Femur (tissue), 1 donor: ENCODE measurements around the gene BLNK.

Experiments used
- DNase-seq: peaks from one replicate; pipeline ENCODE4 v3.0.0-alpha.2; 2017

The BLNK gene

DNA sequence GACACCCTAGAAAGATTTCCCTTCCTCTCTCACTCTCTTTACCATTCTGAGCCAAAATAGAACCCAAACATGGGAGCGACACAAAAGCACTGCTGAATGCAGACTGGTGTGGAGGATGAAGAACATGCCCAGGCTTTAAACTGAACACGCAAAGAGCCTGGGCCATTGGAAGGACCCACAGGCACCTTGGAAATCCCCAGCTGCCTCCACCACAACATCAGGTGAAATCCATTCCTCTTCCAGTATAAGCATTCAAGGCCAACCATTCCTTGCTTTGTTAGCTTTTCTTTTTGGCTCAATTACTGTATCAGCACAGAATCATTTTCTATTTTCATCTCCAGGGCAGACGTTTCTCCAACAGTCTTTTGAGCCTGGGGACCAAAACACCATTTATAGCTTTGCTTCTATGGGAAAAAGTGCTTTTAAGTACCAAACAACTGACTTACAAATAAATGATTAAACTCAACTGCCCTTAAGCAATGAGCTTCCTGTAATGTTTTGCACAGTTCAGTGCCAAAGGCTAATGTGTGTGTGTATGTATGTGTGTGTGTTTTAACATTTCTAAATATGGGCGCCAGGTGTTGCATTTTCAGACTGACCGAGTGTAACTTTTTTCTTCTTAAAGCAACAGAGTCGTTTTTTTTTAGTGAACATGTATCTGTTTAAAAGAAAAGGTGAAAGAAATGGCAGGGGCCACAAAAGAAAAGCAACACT is 16.2 kb upstream of the BLNK start:
- no peak for DNase-seq

DNA sequence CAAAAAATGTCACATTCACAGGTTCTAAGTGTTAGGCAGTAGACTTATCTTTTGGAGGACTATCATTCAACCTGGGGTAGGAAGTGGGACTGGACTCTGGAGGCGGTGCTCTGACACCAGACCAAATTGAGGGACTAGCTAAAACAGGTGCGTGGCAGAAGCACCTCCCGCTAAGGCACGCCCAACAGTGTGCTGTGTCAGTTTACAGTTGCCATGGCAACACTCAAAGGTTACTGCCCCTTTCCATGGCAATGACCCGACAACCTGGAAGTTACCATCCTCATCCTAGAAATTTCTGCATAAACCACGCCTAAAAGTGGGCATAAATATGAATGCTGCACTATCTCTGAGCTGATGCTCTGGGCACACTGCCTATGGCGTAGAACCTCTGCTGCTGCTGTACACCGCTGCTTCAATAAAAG is 14.0 kb upstream of the BLNK start:
- DNase-seq = no peak

DNA sequence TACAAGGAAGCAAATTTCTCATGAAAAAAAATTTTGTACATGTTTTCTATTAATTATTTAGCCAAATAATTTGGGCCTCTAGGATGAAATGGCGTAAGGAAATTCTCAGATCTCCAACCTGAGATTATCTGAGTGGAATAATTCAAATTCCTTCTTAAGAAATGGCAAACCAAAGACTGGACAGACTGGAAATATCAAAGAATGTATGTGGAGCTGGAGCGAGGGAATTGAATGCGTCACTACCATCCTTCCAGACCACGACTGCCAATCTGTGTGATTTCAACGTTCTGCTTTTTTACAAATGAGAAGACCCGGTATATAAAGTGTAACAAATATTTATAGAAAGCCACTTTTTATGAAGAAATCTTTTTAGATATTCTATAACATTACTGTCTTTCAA is 12.4 kb upstream of the BLNK start:
- DNase-seq = no peak

- DNase-seq = no peak
Measured at GRCh38 chr10:96283351-96283750, 12.0 kb upstream of the BLNK start.

GRCh38 chr10:96281444-96282029 is 10.2 kb upstream of the BLNK start:
- DNase-seq = no peak

- DNase-seq = no peak
Measured at GRCh38 chr10:96280859-96281258, 9.5 kb upstream of the BLNK start.

- DNase-seq = no peak
Measured at GRCh38 chr10:96279191-96279641, 7.8 kb upstream of the BLNK start.

DNA sequence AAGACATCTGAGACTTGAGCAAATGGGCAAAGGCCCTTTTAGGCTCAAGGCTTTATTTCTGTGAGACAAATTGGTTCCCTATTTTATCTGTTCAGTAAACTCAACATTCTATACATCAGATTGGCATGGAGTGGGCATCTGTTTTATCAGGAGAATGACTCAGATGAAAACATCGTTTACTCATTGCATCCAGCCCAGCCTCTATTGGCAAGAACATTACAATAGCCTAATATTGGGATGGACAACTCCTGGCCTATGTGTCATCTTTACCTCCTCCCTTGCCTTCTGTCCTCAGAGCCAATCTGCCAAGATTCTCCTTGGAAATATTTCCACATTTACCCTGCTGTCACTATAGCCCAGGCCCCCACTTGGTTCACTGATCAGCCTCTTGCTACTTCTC is 5.5 kb upstream of the BLNK start:
- no peak for DNase-seq

DNA sequence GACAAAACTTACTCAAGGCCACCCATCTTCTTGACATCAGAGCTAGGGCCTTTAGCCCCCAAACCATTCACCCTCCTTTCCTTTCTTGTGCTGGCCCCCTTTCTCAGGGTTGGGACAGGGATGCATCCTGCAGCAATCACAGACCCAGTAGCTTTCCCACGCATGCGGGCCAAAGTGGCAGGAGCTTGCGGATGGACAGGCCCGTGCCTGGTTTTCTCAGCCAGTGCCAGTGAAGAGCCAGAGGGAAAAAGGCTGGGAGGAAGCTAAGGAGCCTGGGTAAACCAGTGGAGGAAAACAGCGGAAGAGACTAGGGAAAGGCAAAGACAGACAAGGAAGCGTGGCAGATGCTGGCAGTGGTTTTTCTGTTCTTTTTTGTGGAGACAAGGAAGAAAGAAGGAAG is 5.1 kb upstream of the BLNK start:
- DNase-seq = no peak

GRCh38 chr10:96275685-96276418 is 4.5 kb upstream of the BLNK start:
- peak; percentile 39 for DNase-seq

DNA sequence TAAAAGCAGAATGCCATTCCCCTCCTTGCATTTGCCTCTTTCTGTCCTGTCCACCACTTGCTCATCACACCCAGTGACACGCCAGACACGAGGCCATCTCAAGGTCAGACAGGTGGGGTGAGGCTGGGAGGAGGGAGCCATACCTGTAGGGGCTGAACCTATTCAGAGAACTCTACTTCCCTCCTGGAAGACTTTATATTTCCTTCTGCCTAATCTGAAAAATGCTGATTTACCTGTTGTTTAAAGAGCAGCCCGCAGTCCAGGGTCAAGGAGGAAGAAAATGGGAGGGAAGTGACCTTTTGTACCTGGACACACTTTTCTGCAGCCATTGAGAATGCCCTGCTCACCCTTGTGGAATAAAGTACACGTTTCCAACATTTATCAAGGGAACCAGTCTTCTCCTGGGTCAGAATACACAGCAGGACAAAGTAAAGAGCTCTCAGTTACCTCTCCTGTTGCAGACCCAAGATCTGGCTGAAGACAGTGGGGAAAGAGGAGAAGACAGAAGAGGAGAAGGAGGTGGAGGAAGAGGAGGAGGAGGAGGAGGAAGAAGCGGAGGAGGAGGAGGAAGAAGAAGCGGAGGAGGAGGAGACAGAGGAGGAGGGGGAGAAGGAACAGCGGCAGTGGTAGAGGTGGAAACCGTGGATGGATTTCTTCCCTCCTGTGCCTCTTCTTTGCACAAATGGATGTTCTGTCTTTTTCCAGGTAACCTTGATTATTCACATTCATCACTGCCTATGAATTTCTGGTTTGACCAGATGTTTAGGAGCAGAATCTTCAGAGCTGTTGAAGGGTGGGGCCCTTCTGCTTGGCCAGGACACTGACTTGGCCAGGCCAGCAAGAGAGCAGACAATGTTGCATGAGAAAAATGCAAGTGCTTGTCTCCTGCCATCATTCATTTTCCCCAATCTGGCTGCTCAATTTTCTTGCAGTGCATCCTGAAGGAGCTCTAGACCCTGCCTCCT is 1.2 kb upstream of the BLNK start:
- no peak for DNase-seq

DNA sequence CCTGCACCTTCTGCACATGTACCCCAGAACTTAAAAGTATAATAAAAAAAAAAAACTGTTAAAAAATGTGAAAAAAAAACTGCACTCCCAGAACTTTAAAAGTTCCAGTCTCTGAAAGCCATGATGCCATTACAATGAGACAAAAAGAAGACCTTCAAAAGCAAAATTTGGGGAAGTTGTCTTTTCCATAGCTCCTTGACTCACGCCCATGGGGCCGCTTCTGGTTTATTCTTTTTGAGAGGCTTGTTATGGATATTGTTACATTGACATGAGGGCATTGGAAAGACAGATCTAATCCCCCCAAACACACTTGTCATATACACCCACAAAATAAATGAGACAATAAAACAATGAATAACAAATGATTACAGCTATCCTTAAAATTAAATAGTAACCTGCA is 798 bp downstream of the BLNK start:
- no peak for DNase-seq

DNA sequence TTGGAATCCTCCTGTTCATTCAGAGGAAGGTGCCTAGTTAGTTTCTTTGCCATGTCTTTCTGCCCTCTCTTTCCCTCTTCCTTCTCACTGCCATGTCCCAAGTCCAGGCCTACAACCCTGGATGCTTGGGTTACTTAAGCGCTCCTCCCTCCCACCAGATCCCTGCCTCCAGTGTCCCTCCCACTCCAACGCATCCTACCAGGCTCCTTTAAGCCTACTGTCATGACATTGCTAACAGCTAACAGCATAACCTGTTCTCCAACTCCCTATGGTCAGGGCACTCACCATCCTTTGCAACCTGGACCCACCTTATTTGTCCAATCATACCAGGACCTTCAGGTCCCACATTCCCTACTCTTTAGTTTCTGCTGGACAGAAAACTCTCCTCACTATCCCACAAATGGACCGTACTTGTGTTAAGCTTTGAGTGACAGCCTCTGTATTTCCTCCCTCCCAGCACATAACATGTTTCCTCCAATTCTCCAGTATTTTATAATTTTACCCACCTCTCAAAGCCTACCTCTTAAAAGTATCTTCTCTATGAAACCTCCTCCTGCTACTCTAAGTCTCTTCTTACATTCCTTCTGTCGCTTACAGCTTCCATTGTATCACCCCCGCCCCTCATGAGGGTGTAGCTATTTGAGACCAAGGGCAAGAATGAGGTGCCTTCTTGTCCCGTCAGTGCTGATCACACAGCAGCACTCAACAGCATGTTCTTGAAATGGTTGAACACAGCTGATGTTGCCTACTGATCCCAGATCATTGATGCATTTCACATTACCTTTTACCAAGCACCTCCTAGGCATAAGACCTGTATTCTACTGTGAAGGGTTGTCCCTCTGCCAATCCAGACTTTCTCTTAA is 1.7 kb downstream of the BLNK start:
- no peak for DNase-seq

DNA sequence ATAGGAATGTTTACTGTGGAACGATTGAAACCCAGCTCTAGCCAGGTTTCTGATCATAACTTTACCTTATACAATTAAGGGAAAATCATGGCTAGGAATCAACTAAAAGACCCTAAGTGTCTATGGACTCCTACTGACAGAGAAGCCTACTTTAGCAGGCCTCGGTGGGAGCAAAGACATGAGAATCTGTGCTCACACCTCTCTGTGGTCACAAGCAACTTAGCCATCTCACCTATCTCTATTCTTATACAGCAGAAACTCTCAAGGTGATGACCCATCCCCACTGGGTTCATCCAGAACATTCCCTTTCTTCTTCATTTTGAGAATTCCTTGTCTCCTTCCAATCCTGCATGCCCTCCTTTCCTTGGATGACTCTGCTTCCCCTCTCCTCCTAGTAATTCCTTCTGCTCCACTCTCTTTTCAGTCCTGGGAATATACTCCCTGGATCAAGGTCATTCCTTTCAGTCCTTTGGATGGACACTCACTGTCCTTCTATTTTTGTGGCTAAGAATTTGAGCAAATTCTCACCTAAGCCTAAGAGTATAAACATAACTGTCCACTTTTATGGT is 2.9 kb downstream of the BLNK start:
- DNase-seq = no peak

DNA sequence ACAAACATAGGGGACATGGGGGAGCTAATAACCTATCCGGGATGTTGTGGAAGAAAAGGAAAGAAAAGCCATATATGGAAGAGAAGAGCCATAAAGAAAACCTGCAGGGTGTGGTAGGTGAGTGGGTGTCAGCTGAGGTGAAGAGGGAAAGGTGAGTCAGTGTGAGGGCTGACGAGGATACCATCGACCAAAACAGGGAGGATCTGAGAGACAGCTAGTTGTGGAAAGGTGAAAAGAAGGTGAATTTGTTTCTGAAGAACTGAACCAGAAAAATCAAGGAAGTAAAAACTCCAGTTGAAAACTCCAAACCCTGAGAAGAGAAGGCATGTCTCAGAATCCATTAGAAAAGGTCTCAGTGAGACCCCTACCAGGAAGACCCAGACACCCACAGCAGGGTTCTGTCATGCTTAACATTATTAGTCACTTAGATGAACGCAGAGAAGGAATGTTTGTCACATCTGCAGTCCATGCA is 4.1 kb downstream of the BLNK start:
- no peak for DNase-seq

DNA sequence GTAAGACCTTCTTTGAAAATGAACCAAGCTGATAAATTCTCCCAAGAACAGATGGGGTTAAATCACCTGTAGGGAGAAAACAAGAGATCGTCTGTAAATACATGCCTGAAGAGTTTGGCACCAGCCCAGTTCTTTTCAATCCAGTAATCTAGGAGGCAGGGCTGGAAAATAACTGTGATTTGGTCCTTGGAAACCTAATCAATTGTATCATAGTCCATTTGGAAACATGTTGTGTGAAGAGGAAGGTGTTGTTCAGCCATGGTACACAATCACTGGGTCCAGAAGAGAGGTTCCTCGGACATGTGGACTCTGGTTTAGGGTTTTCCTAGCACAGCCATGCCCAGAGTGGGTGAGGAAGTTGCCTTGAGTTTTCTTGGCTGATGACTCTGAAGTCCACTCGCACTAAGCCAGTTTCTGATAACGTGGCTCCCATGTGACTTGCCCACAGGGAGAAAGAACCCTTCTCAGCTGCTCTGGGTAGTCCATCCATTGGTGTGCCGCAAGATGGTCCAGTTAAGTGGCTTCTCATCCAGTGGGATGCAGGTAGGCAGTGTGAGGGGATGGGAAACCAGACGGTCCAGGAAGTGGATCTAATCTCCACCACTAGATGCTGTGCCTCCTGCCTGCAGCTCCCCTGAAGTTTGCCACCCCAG is 5.1 kb downstream of the BLNK start:
- no peak for DNase-seq

DNA sequence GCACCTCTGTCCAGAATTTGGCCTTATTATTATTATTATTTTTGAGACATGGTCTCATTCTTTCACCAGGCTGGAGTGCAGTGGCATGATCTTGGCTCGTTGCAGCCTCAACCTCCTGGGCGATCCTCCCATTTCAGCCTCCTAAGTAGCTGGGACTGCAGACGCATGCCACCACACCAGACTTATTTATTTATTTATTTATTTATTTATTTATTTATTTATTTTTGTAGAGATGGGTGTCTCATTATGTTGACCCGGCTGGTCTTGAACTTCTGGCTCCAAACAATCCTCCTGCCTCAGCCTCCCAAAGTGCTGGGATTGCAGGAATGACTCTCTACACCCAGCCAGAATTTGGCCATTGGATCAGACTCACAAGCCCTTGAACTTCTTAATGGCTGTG is 6.4 kb downstream of the BLNK start:
- DNase-seq = no peak

GRCh38 chr10:96263669-96264068 is 7.7 kb downstream of the BLNK start:
- DNase-seq = no peak

GRCh38 chr10:96263176-96263575 is 8.2 kb downstream of the BLNK start:
- peak; percentile 34 for DNase-seq

DNA sequence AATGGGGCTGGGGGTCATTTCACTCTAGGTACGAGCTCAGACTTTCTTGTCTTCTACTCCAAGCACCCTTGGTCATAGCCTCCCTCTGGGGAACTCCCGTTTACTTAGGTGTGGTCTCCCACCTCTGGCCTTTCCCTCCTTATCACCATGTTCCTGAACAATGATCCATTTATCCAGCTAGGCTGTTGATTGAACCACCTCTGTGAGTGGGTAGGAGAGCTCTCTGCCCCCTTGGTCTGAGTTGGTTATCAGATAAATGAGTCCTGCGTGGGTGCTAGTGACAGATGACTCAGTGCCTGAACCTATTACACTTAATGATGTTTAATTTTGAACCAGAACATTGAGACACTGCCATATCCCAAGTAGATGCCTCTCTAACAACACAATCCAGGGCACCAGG is 9.4 kb downstream of the BLNK start:
- DNase-seq = no peak

DNA sequence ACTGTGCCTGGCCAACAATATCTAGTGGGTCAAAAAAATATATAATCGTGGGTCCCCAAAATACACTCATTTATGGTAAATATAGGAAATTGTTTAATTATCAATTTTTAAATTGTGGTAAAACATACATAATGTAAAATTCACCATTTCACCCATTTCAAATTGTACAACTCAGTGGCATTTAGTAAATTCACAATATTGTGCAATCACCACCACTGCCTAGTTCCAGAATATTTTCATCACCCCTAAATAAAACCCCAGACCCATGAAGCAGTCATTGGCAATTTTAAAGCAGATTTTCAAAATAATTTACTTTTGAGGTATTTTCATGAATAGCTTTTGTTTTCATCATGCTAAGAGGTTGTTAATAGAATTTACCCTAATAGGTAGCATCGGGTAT is 10.2 kb downstream of the BLNK start:
- DNase-seq = no peak
